GM12891 (cell line): ENCODE measurements around the gene USP6NL.

Experiments
- DNase-seq: peaks from one replicate; pipeline ENCODE4 v3.0.0; 2011; ENCODE audit warnings: low spot score; ENCODE audit not compliant: insufficient read length
- FAIRE-seq: peaks from 2 replicates; lab custom pipeline; 2011; peaks lifted over from hg19 to GRCh38; lab: Jason Lieb, UNC
- PAX5 ChIP-seq: IDR thresholded peaks from 2 replicates; pipeline ENCODE4 v1.6.1; 2011; ENCODE audit warnings: low read length, moderate library complexity, mild to moderate bottlenecking; ENCODE audit not compliant: insufficient read depth, severe bottlenecking
- POLR2A ChIP-seq: IDR thresholded peaks from 2 replicates; pipeline ENCODE4 v1.6.1; 2011; ENCODE audit warnings: low read depth, low read length, control low read depth
- POLR2AphosphoS5 ChIP-seq: IDR thresholded peaks from 2 replicates; pipeline ENCODE4 v1.6.1; 2011; ENCODE audit warnings: low read depth, low read length, control low read depth
- POU2F2 ChIP-seq: IDR thresholded peaks from 2 replicates; pipeline ENCODE4 v1.6.1; 2011; ENCODE audit warnings: low read depth, mild to moderate bottlenecking, control low read depth, low read length, moderate library complexity
- SPI1 ChIP-seq: IDR thresholded peaks from 2 replicates; pipeline ENCODE4 v1.6.1; 2011; ENCODE audit warnings: low read depth, low read length, control low read depth
- TAF1 ChIP-seq: IDR thresholded peaks from 2 replicates; pipeline ENCODE4 v1.6.1; 2011; ENCODE audit warnings: low read depth, low read length, control low read depth

The USP6NL gene

GRCh38 chr10:11597470-11597869, 14.0 kb downstream of the USP6NL start:
- no peak for TF ChIP-seq SPI1
- TF ChIP-seq TAF1, result no peak
- TF ChIP-seq POLR2A, result no peak
- TF ChIP-seq POLR2AphosphoS5, result no peak
- no peak for TF ChIP-seq PAX5
- TF ChIP-seq POU2F2, result no peak
- DNase-seq, result no peak
- FAIRE-seq, result no peak

- DNase-seq (no peak), FAIRE-seq (no peak)
- TF ChIP-seq SPI1 (no peak), POLR2AphosphoS5 (no peak)
Observed at GRCh38 chr10:11595395-11595692, 16.1 kb downstream of the USP6NL start.

GRCh38 chr10:11594589-11595394, 16.7 kb downstream of the USP6NL start:
- TF ChIP-seq SPI1 (no peak), TAF1 (no peak), PAX5 (no peak), POLR2A (no peak), POU2F2 (no peak), POLR2AphosphoS5 (no peak)
- peak; percentile 91 for FAIRE-seq
- no peak for DNase-seq

GRCh38 chr10:11593612-11594011, 17.8 kb downstream of the USP6NL start:
- no peak for DNase-seq
- TF ChIP-seq SPI1, result no peak
- TF ChIP-seq PAX5, result no peak
- TF ChIP-seq POLR2AphosphoS5, result no peak
- TF ChIP-seq POU2F2, result no peak
- no peak for TF ChIP-seq POLR2A
- TF ChIP-seq TAF1, result no peak
- peak; percentile 20 for FAIRE-seq

- no peak for FAIRE-seq
- DNase-seq, result no peak
- no peak for TF ChIP-seq POLR2A
- no peak for TF ChIP-seq POLR2AphosphoS5
- no peak for TF ChIP-seq TAF1
- TF ChIP-seq SPI1, result no peak
- TF ChIP-seq POU2F2, result no peak
- no peak for TF ChIP-seq PAX5
Observed at GRCh38 chr10:11589738-11590137, 21.7 kb downstream of the USP6NL start.

GRCh38 chr10:11588873-11589574, 22.4 kb downstream of the USP6NL start:
- FAIRE-seq, result no peak
- no peak for DNase-seq
- TF ChIP-seq POLR2A, result no peak
- no peak for TF ChIP-seq SPI1
- TF ChIP-seq PAX5, result no peak
- TF ChIP-seq POU2F2, result no peak
- no peak for TF ChIP-seq POLR2AphosphoS5
- TF ChIP-seq TAF1, result no peak

- TF ChIP-seq PAX5 (no peak), SPI1 (no peak), TAF1 (no peak), POLR2A (no peak), POU2F2 (no peak), POLR2AphosphoS5 (no peak)
- no peak for DNase-seq
- FAIRE-seq, result peak; percentile 43
Observed at GRCh38 chr10:11587722-11588259, 23.7 kb downstream of the USP6NL start.

- DNase-seq, result no peak
- TF ChIP-seq POLR2AphosphoS5 (no peak), SPI1 (no peak), POU2F2 (no peak), PAX5 (no peak), POLR2A (no peak), TAF1 (no peak)
- no peak for FAIRE-seq
Observed at GRCh38 chr10:11586170-11586569, 25.3 kb downstream of the USP6NL start.

- DNase-seq (no peak), FAIRE-seq (peak; percentile 48)
- no peak for TF ChIP-seq POU2F2
- no peak for TF ChIP-seq POLR2AphosphoS5
- TF ChIP-seq PAX5, result no peak
- TF ChIP-seq SPI1, result no peak
- TF ChIP-seq TAF1, result no peak
- no peak for TF ChIP-seq POLR2A
Observed at GRCh38 chr10:11581213-11581612, 30.2 kb downstream of the USP6NL start.
